Measurements from ENCODE around the gene GCNT2. TPM values are rescaled to one million over a fixed set of nuclear protein-coding genes. Genes with fewer than 3 reads are reported as not detected.
"Not testable (repeated sequence)": the region's sequence is repeated elsewhere in the genome, so short reads cannot be mapped to it uniquely, and the experiment has no call there.

The GCNT2 gene
- total RNA-seq, 1 experiment from 2014 or later, result 0.28 TPM

DNA sequence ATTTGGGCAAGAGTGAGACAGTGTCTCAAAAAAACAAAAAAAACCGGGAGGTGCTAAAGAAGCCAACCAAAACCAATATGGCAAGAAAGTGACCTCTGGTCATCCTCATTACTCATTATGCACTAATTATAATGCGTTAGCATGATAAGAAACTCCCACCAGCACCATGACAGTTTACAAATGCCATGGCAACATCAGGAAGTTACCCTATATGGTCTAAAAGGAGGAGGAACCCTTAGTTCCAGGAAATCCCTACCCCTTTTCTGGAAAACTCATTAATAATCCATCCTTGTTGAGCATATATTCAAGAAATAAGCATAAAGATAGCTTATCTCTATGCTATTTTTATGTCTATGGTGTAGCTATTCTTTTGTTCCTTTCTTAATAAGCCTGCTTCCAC, 141.6 kb downstream of the GCNT2 start:
- Histone ChIP-seq H3K4me3 (ENCODE audit: low read depth, low read length, poor library complexity, severe bottlenecking) (no peak overlapping the region), H3K36me3 (ENCODE audit: insufficient read depth, low read length, poor library complexity, severe bottlenecking) (no peaks in the 10 kb centered on the region), H3K4me1 (ENCODE audit: insufficient read depth, low read length, poor library complexity, severe bottlenecking) (no peaks in the 10 kb centered on the region), H3K27ac (ENCODE audit: low read depth, low read length, poor library complexity, severe bottlenecking) (no peak overlapping the region), H3K27me3 (replicated peaks; ENCODE audit: insufficient read depth, low read depth, low read length, poor library complexity) (peaks cover 14% of the 10 kb centered on the region), H3K9me3 (ENCODE audit: low read depth, low read length, poor library complexity, severe bottlenecking) (no peaks in the 10 kb centered on the region)
- DNase-seq (ENCODE audit: low spot score), result no peak
- ChIA-PET CTCF (no interaction called here), POLR2A (ENCODE audit: low non-redundant PET) (no interaction called here)
- intact Hi-C loops (cut with micrococcal nuclease; ENCODE audit: unreplicated experiment), result no loop called here
- no TSS peak for BruUV-seq (replicated peaks)
- no peak for TF ChIP-seq EZH2 (IDR thresholded peaks at IDR 0.05; ENCODE audit: borderline replicate concordance, low read depth, low read length, poor library complexity, severe bottlenecking)
- no peak for TF ChIP-seq CTCF (conservative IDR thresholded peaks at IDR 0.05; ENCODE audit: low read depth, low read length)

DNA sequence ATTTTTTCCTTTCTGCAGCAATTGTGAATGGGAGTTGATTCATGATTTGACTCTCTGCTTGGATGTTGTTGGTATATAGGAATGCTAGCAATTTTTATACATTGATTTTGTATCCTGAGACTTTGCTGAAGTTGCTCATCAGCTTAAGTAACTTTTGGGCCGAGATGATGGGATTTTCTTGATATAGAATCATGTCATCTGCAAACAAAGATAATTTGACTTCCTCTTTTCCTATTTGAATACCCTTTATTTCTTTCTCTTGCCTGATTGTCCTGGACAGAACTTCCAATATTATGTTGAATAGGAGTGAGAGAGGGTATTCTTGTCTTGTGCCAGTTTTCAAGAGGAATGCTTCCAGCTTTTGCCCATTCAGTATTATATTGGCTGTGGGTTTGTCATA, 144.4 kb downstream of the GCNT2 start:
- H3K36me3 ChIP-seq (ENCODE audit: insufficient read depth, low read length, poor library complexity, severe bottlenecking); H3K4me1 ChIP-seq (ENCODE audit: insufficient read depth, low read length, poor library complexity, severe bottlenecking); H3K4me3 ChIP-seq (ENCODE audit: low read depth, low read length, poor library complexity, severe bottlenecking); CTCF ChIA-PET; H3K27ac ChIP-seq (ENCODE audit: low read depth, low read length, poor library complexity, severe bottlenecking); DNase-seq (ENCODE audit: low spot score); BruUV-seq (replicated peaks); POLR2A ChIA-PET (ENCODE audit: low non-redundant PET); H3K9me3 ChIP-seq (ENCODE audit: low read depth, low read length, poor library complexity, severe bottlenecking); intact Hi-C loops (cut with micrococcal nuclease; ENCODE audit: unreplicated experiment): not testable (repeated sequence)
- H3K27me3 ChIP-seq (replicated peaks; ENCODE audit: insufficient read depth, low read depth, low read length, poor library complexity), result peaks cover 35% of the 10 kb centered on the region

- Histone ChIP-seq H3K4me1 (ENCODE audit: insufficient read depth, low read length, poor library complexity, severe bottlenecking) (no peaks in the 10 kb centered on the region), H3K9me3 (ENCODE audit: low read depth, low read length, poor library complexity, severe bottlenecking) (no peaks in the 10 kb centered on the region), H3K27ac (ENCODE audit: low read depth, low read length, poor library complexity, severe bottlenecking) (no peak overlapping the region), H3K36me3 (ENCODE audit: insufficient read depth, low read length, poor library complexity, severe bottlenecking) (no peaks in the 10 kb centered on the region), H3K4me3 (ENCODE audit: low read depth, low read length, poor library complexity, severe bottlenecking) (no peak overlapping the region), H3K27me3 (replicated peaks; ENCODE audit: insufficient read depth, low read depth, low read length, poor library complexity) (peaks cover 38% of the 10 kb centered on the region)
- TF ChIP-seq EZH2 (IDR thresholded peaks at IDR 0.05; ENCODE audit: borderline replicate concordance, low read depth, low read length, poor library complexity, severe bottlenecking) (no peak), CTCF (conservative IDR thresholded peaks at IDR 0.05; ENCODE audit: low read depth, low read length) (no peak)
- ChIA-PET CTCF (no interaction called here), POLR2A (ENCODE audit: low non-redundant PET) (no interaction called here)
- BruUV-seq (replicated peaks), result no TSS peak
- intact Hi-C loops (cut with micrococcal nuclease; ENCODE audit: unreplicated experiment), result no loop called here
- DNase-seq (ENCODE audit: low spot score), result no peak
Measured at GRCh38 chr6:10668126-10668917, 147.2 kb downstream of the GCNT2 start.

DNA sequence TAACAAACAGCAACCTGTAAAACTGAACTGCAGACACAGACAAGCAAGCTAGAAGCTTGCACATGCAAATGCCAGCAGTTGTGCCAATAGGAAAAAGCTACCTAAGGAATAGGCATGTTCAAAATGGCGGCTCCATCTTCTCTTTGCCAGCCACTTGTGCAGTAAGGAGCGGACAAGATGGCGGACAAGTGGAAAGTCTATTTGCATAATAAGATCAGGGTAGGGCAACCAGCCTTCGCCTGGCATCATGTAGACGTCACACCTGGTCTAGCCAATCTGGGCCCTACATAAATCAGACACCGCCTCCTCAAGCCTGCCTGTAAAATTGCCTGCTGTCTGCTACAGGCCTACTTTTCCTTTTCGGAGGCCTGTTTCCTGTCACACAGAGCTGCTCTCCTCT, 155.3 kb downstream of the GCNT2 start:
- no peak for DNase-seq (ENCODE audit: low spot score)
- Histone ChIP-seq H3K27me3 (replicated peaks; ENCODE audit: insufficient read depth, low read depth, low read length, poor library complexity) (peaks cover 12% of the 10 kb centered on the region), H3K4me1 (ENCODE audit: insufficient read depth, low read length, poor library complexity, severe bottlenecking) (no peaks in the 10 kb centered on the region), H3K36me3 (ENCODE audit: insufficient read depth, low read length, poor library complexity, severe bottlenecking) (no peaks in the 10 kb centered on the region), H3K9me3 (ENCODE audit: low read depth, low read length, poor library complexity, severe bottlenecking) (no peaks in the 10 kb centered on the region), H3K27ac (ENCODE audit: low read depth, low read length, poor library complexity, severe bottlenecking) (no peak overlapping the region), H3K4me3 (ENCODE audit: low read depth, low read length, poor library complexity, severe bottlenecking) (no peak overlapping the region)
- TF ChIP-seq EZH2 (IDR thresholded peaks at IDR 0.05; ENCODE audit: borderline replicate concordance, low read depth, low read length, poor library complexity, severe bottlenecking), result no peak
- no peak for TF ChIP-seq CTCF (conservative IDR thresholded peaks at IDR 0.05; ENCODE audit: low read depth, low read length)
- intact Hi-C loops (cut with micrococcal nuclease; ENCODE audit: unreplicated experiment), result no loop called here
- POLR2A ChIA-PET (ENCODE audit: low non-redundant PET), result no interaction called here
- CTCF ChIA-PET, result no interaction called here
- BruUV-seq (replicated peaks), result no TSS peak
